Measurements from ENCODE around the gene PIAS4.
"Not testable (repeated sequence)": the region's sequence is repeated elsewhere in the genome, so short reads cannot be mapped to it uniquely, and the experiment has no call there.

Gene PIAS4

DNA sequence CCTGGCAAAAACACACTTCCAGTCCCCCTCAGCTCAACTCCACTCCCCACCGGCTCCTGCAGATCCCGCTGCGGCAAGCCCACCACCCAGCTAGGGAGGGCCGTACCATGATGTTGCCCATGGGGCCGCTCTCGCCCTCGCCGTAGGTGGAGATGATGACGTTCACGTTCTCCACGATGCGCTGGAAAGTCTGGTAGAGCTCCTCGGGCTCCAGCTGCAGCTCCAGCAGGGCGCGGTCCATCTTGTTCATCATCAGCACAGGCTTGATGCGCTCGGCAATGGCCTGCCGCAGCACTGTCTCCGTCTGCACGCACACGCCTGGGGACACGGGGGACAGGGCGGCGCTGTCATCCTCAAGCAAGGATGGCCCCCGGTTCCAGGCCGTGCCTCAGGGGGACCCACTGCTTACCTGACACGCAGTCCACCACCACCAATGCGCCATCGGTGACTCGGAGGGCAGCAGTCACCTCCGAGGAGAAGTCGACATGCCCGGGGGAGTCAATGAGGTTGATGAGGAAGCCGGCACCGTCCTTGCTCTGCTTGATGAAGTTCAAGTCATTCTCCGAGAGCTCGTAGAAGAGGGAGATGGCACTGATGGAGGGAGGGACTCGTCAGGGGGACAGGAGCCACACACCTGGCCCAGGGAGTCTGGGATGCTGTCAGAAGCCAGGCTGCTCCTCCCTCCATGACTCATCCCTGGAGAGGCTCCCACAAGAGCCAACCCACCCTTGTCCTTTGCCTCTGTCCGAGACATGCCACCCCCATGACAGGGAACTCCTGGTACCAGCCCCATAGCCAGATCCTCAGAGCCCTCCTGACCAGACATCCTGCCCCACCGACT lies 24.6 kb upstream of the PIAS4 start:
- H3K36me3 ChIP-seq (ENCODE audit: insufficient read depth, low read length) = peaks cover 58% of the 10 kb centered on the region
- H3K9ac ChIP-seq (ENCODE audit: low read depth, low read length) = no peak overlapping the region
- H3K9me3 ChIP-seq (ENCODE audit: control insufficient read depth, insufficient read depth, low read length) = no peaks in the 10 kb centered on the region
- H3K4me1 ChIP-seq (ENCODE audit: insufficient read depth, low read length) = peaks cover 19% of the 10 kb centered on the region

GRCh38 chr19:3983542-3983914 lies 24.0 kb upstream of the PIAS4 start:
- H3K36me3 ChIP-seq (ENCODE audit: insufficient read depth, low read length) = peaks cover 54% of the 10 kb centered on the region
- no peaks in the 10 kb centered on the region for H3K9me3 ChIP-seq (ENCODE audit: control insufficient read depth, insufficient read depth, low read length)
- H3K9ac ChIP-seq (ENCODE audit: low read depth, low read length) = peak overlapping the region; percentile 93
- peaks cover 19% of the 10 kb centered on the region for H3K4me1 ChIP-seq (ENCODE audit: insufficient read depth, low read length)

DNA sequence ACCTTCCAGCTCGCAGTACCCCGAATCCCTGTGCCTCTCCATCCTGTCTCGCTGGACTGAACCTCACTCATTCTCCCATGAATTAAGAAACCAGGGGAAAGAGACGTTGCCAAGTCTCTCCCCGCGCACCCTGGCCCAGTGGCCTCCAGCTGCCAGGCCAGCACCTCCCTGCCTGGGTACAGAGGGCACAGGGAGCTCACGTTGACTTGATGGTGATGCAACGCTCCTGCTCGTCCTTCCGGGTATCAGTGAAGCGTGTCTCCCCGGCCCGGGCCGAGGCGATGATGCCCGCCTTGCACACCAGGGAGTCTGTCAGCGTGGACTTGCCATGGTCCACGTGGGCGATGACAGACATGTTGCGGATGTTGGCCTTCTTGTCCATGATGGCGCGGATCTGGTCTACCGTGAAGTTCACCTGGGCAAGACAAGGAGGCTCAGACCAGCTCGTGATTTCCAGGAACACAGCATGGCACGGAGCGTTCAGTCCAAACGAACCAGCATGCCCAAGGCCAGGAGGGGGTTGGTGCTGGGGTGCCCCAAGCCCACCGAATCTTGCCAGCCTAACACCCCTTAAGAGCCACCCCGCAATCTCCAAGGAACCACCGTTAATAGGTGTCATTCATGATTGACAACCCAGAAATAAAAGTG lies 23.5 kb upstream of the PIAS4 start:
- H3K9ac ChIP-seq (ENCODE audit: low read depth, low read length) = peak overlapping the region; percentile 93
- H3K4me1 ChIP-seq (ENCODE audit: insufficient read depth, low read length) = peaks cover 19% of the 10 kb centered on the region
- H3K36me3 ChIP-seq (ENCODE audit: insufficient read depth, low read length) = peaks cover 50% of the 10 kb centered on the region
- H3K9me3 ChIP-seq (ENCODE audit: control insufficient read depth, insufficient read depth, low read length) = no peaks in the 10 kb centered on the region

- Histone ChIP-seq H3K9me3 (ENCODE audit: control insufficient read depth, insufficient read depth, low read length) (no peaks in the 10 kb centered on the region), H3K36me3 (ENCODE audit: insufficient read depth, low read length) (peaks cover 45% of the 10 kb centered on the region), H3K4me1 (ENCODE audit: insufficient read depth, low read length) (peaks cover 19% of the 10 kb centered on the region), H3K9ac (ENCODE audit: low read depth, low read length) (peak overlapping the region; percentile 93)
Observed at GRCh38 chr19:3984584-3984907, 23.0 kb upstream of the PIAS4 start.

DNA sequence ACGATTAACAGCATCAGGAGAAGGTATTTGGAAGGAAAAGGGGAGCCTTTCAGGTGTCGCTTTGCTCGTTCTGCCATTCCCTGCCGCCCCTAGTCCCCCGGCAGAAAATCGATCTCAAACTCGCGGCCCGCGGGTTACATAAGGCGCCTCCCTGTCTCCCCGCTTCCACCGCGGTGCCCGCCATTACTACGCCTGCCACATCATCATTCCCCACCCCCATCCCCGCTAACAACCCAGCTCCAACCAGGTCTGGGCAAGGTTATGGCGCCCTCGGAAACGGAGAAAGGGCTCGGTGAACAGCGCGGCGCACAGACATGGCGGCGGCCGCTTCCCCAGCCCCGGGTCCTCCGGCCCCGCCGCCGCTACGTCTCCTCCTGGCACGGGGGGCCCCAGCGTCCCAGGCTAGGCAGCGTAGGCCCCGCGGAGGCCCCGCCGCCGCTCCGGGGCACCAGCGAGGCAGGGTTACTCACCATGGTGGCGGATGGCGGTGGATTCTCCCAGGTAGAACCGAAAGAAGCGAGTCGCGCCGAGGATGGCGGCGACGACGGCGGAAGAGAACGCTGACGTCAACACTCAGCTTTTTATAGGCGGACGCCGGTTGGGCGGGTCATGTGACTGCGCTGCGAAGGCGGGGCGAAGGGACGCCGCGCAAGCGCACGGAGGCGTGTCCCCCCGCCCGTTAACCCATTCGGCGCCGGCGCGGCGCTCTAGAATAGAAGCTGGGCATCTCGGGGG lies 22.5 kb upstream of the PIAS4 start, which contains the start of gene EEF2:
Gene EEF2, minus strand, starts transcription at position 556 of the 735 bp plus-strand sequence. Its CDS starts 83 bp downstream, at position 473.
- Histone ChIP-seq H3K9me3 (ENCODE audit: control insufficient read depth, insufficient read depth, low read length) (no peaks in the 10 kb centered on the region), H3K36me3 (ENCODE audit: insufficient read depth, low read length) (peaks cover 41% of the 10 kb centered on the region), H3K4me1 (ENCODE audit: insufficient read depth, low read length) (peaks cover 19% of the 10 kb centered on the region), H3K9ac (ENCODE audit: low read depth, low read length) (peak within 1 kb of the TSS; percentile 93)

- Histone ChIP-seq H3K9me3 (ENCODE audit: control insufficient read depth, insufficient read depth, low read length) (no peaks in the 10 kb centered on the region), H3K36me3 (ENCODE audit: insufficient read depth, low read length) (peaks cover 35% of the 10 kb centered on the region), H3K9ac (ENCODE audit: low read depth, low read length) (peak overlapping the region; percentile 54; the same call in 1 of the 2 replicates), H3K4me1 (ENCODE audit: insufficient read depth, low read length) (peaks cover 19% of the 10 kb centered on the region)
Observed at GRCh38 chr19:3985643-3986259, 21.8 kb upstream of the PIAS4 start.

DNA sequence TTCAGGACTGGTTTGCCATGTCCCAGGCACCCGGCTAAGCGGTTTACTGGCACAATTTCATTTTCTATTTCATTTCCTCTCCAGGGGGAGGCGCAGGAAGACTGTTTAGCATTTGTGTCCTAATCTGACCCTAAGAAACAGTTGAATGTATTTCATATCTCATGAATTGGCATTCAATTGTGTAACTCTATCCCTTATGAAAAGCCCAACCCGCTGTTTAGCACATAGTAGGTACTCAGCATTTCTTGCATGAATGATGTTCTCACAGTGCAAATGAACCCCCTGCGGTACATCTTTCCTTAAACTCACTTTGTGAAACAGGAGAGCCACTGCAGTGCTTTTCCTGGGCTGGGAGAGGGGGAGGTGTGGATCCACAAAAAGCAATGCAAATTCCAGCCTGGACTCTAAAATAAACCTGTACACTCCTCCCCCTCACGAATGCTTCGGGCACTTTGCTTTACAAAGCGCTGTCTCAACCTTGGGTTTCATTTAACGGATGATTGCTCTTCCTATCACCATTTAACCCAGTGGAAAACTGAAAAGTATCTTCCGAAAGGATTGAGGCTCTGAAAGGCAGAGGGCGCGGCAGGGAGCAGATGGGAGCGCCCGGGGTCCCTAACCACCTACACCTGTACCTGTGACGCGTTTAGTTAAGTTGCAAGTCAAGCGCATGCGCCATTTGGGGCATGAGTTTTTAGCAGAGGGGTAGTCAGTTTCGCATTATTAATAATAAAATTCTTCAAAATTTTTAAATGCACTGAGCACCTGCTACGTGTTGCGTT lies 21.1 kb upstream of the PIAS4 start:
- H3K36me3 ChIP-seq (ENCODE audit: insufficient read depth, low read length) = peaks cover 29% of the 10 kb centered on the region
- no peaks in the 10 kb centered on the region for H3K9me3 ChIP-seq (ENCODE audit: control insufficient read depth, insufficient read depth, low read length)
- H3K9ac ChIP-seq (ENCODE audit: low read depth, low read length) = peak overlapping the region; percentile 55; the same call in 1 of the 2 replicates
- H3K4me1 ChIP-seq (ENCODE audit: insufficient read depth, low read length) = peaks cover 19% of the 10 kb centered on the region

DNA sequence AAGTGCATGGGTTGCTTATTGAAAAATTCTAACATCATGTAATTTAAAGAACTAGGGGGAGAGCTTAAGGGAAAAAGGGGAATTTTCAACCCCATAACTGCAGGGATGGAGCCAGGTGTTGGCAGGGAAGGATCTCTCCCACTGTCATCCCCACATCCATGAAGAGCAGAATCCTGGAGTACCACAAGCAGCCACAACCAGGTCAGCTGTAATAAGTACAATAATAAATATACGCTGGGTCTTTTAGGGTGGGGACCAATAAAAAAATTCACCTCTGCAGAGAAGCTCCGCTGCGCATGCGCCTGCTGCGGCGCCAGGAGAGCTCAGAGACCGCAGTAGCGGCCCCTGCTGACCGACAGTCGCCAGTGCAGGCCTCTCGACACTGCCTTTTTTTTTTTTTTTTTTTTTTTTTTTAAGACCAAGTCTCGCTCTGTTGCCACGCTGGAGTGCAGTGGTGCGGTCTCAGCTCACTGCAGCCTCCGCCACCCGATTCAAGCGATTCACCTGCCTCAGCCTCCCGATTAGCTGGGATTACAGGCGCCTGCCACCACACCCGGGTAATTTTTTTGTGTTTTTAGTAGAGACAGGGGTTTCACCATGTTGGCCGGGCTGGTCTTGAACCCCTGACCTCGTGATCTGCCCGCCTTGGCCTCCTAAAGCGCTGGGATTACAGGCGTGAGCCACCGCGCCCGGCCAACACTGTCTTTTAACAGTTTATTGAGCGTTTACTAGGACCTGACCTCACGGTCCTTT lies 19.7 kb upstream of the PIAS4 start:
- Histone ChIP-seq H3K4me1 (ENCODE audit: insufficient read depth, low read length) (peaks cover 19% of the 10 kb centered on the region), H3K9me3 (ENCODE audit: control insufficient read depth, insufficient read depth, low read length) (no peaks in the 10 kb centered on the region), H3K9ac (ENCODE audit: low read depth, low read length) (peak overlapping the region; percentile 55; the same call in 1 of the 2 replicates), H3K36me3 (ENCODE audit: insufficient read depth, low read length) (peaks cover 17% of the 10 kb centered on the region)

DNA sequence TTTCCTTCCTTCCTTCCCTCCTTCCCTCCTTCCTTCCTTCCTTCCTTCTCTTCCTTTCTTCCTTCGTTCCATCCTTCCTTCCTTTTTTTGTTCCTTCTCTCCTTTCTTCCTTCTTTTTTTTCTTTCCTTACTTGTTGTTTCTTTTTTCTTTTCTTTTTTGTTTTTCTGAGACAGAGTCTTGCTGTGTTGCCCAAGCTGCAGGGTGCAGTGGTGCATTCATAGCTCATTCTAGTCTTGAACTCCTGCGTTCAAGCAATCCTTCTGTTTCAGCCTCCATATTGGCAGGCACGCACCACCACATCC lies 16.8 kb upstream of the PIAS4 start:
- Histone ChIP-seq H3K9ac (ENCODE audit: low read depth, low read length) (no peak overlapping the region), H3K4me1 (ENCODE audit: insufficient read depth, low read length) (peaks cover 7% of the 10 kb centered on the region), H3K9me3 (ENCODE audit: control insufficient read depth, insufficient read depth, low read length) (no peaks in the 10 kb centered on the region), H3K36me3 (ENCODE audit: insufficient read depth, low read length) (no peaks in the 10 kb centered on the region)

GRCh38 chr19:3995607-3996006 lies 11.9 kb upstream of the PIAS4 start:
- H3K36me3 ChIP-seq (ENCODE audit: insufficient read depth, low read length) = no peaks in the 10 kb centered on the region
- H3K4me1 ChIP-seq (ENCODE audit: insufficient read depth, low read length) = no peaks in the 10 kb centered on the region
- H3K9ac ChIP-seq (ENCODE audit: low read depth, low read length) = no peak overlapping the region
- no peaks in the 10 kb centered on the region for H3K9me3 ChIP-seq (ENCODE audit: control insufficient read depth, insufficient read depth, low read length)

DNA sequence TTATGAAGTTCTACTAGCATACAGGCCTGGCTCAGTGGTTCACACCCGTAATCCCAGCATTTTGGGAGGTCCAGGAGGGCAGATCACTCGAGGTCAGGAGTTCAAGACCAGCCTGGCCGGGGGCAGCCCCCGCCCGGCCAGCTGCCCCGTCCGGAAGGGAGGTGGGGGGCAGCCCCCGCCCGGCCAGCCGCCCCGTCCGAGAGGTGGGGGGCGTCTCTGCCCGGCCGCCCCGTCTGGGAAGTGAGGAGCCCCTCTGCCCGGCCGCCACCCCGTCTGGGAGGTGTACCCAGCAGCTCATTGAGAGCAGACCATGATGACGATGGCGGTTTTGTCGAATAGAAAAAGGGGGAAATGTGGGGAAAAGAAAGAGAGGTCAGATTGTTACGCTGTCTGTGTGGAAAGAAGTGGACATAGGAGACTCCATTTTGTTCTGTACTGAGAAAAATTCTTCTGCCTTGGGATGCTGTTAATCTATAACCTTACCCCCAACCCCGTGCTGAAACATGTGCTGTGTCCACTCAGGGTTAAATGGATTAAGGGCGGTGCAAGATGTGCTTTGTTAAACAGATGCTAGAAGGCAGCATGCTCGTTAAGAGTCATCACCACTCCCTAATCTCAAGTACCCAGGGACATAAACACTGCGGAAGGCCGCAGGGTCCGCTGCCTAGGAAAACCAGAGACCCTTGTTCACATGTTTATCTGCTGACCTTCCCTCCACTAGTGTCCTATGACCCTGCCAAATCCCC lies 8.7 kb upstream of the PIAS4 start:
- H3K9me3 ChIP-seq (ENCODE audit: control insufficient read depth, insufficient read depth, low read length); H3K36me3 ChIP-seq (ENCODE audit: insufficient read depth, low read length); H3K9ac ChIP-seq (ENCODE audit: low read depth, low read length); H3K4me1 ChIP-seq (ENCODE audit: insufficient read depth, low read length): not testable (repeated sequence)

DNA sequence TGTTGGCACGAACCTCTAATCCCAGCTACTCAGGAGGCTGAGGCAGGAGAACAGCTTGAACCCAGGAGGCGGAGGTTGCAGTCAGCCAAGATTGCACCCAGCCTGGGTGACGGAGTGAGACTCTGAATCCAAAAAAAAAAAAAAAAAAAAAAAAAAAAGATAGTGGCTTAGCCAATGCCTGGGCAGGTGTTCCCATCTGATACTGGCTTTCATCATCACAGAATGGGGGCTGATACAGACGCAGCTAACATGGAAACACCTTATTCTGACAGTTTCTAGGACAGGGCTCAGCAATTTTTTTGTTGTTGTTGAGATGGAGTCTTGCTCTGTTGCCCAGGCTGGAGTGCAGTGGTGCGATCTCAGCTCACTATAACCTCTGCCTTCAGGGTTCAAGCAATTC lies 6.7 kb upstream of the PIAS4 start:
- H3K9me3 ChIP-seq (ENCODE audit: control insufficient read depth, insufficient read depth, low read length); H3K4me1 ChIP-seq (ENCODE audit: insufficient read depth, low read length); H3K9ac ChIP-seq (ENCODE audit: low read depth, low read length); H3K36me3 ChIP-seq (ENCODE audit: insufficient read depth, low read length): not testable (repeated sequence)

- not testable (repeated sequence) for H3K36me3 ChIP-seq (ENCODE audit: insufficient read depth, low read length); H3K9me3 ChIP-seq (ENCODE audit: control insufficient read depth, insufficient read depth, low read length); H3K9ac ChIP-seq (ENCODE audit: low read depth, low read length); H3K4me1 ChIP-seq (ENCODE audit: insufficient read depth, low read length)
Observed at GRCh38 chr19:4005436-4005835, 2.1 kb upstream of the PIAS4 start.

Data from ES-I3 (cell line).